HG02943 (cell line): ENCODE data around the gene TRIM71.
"Not testable (repeated sequence)": the region's sequence is repeated elsewhere in the genome, so short reads cannot be mapped to it uniquely, and the experiment has no call there.

Source experiments
- ATAC-seq: cut with Tn5 transposase; IDR thresholded peaks from one replicate; pipeline ENCODE4 v1.9.1; 2021; ENCODE audit warnings: mild to moderate bottlenecking, low read depth, moderate library complexity; ENCODE audit not compliant: unreplicated experiment

Gene TRIM71

DNA sequence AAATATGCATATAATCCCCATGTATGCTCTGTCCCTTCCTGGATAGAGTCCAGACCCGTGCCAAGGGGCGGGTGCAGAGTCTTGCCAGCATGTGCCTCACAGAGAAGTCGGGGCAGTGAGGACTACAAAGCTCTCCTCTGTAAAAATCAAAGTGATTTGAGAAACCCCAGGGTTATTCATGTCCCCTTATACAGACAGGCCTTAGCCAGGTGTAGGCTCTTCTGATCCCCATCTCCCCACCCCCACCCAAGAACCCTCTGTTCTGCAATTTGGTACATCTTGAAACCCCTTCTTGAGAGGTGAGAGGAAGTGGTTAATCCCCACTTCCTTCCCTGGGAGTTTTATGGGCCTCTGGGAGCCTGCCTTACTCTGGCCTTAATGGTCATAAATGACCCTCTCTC, 24.7 kb downstream of the TRIM71 start:
- ATAC-seq: no peak

- no peak for ATAC-seq
Measured at GRCh38 chr3:32842987-32843386, 25.2 kb downstream of the TRIM71 start.

GRCh38 chr3:32843510-32844321, 25.9 kb downstream of the TRIM71 start:
- ATAC-seq: no peak

DNA sequence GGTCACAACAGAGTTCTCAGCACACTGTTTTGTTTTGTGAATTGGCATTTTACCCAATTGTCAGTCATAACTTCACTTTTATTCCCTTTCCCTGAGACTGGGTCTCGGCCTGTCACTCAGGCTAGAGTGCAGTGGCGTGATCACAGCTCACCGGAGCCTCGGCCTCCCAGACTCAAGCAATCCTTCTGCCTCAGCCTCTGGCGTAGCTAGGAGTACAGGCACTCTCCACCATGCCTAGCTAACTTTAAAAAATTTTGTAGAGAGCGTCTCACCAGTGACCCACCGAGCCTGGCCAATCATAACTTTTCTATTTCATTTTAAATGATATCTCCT, 26.5 kb downstream of the TRIM71 start:
- ATAC-seq: no peak

DNA sequence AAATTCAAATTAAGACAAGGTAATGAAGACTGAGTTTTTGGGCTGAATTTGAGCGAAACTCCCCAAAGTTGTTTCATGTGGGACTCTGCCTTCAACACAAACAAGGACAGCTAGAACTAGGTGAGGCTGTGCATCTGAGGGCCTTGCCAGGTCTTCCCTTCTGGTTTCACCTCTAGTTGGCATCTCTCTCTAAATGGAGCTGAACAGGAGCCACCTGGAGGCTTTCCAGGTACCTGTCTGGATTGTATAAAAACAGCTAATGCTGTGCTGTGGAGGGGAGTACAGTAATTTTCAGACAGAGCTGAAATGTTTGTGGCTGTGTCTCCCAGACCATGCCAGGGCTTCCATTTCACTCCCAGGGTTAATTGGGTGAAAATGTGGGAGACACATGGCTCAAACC, 27.1 kb downstream of the TRIM71 start:
- ATAC-seq: no peak

DNA sequence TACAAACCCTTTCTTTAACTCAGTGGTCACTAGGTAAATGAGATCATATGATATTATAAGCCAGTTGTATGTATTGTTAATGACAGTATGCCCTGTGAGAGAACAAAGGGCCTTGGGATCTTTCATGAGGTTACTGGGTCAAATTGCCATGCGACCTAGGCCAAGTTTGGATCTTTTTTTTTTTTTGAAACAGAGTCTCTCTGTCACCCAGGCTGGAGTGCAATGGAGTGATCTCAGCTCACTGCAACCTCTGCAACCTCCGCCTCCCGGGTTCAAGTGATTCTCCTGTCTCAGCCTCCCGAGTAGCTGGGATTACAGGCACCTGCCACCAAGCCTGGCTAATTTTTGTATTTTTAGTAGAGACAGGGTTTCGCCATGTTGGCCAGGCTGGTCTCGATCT, 27.7 kb downstream of the TRIM71 start:
- not testable (repeated sequence) for ATAC-seq

- not testable (repeated sequence) for ATAC-seq
Measured at GRCh38 chr3:32847045-32847444, 29.2 kb downstream of the TRIM71 start.

GRCh38 chr3:32847528-32847927, 29.7 kb downstream of the TRIM71 start:
- no peak for ATAC-seq

- no peak for ATAC-seq
Measured at GRCh38 chr3:32848215-32848614, 30.4 kb downstream of the TRIM71 start.

DNA sequence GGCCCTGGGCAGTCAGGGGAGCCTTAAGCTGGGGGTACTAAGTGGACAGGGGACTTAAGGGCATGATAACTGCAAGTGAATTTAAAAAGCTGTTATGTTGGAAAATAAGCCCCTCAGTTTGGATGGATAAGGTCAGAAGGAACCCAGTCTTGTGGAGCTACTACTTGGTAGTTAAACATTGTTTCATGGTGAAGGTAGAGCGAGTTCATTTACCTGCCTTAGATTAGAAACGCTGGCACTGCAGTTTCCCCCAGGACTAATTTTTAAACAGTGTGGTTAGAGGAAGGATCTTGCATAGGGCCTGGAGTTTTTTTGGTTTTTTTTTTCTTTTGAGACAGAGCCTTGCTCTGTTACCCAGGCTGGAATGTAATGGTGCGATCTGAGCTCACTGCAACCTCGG, 31.2 kb downstream of the TRIM71 start:
- ATAC-seq: no peak

DNA sequence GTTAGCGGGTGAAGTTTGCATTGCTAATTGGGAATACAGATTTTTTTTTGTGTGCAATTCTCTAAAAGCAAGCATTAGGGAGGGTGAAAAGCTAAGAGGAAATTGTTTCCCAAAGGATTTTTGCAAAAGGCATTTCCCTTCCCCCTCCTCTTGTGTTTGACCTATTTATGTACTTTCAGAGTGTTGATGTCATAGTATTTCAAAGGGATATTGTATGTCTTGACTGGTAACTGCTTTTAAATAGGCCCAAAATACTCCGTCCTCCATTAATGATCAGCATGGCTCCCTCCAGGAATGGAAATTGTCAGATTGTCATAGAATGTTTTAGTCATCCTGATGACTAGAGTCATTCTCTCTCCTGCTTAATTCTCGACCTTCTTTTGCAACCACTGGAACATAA, 32.4 kb downstream of the TRIM71 start:
- no peak for ATAC-seq

DNA sequence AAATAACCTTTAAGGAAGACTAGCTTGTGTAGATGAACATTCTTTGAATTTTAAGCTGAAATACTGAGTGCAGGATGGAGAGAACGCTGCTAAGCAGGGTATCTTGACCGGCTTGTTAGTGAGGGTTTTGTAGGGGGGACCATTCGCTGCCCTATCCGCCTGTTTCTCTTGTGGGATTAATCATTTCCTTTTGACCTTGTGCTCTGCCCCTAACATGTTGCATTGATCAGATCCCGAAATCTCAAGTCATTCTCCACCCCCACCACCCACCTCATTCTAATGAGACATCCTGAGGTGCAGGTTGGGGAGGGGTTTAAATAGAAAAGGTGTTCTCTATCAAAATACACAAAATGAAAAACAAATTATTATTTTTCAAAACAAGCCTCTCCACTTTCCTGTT, 32.8 kb downstream of the TRIM71 start:
- ATAC-seq: no peak

GRCh38 chr3:32852146-32852545, 34.3 kb downstream of the TRIM71 start:
- ATAC-seq: no peak

GRCh38 chr3:32855350-32855953, 37.7 kb downstream of the TRIM71 start:
- no peak for ATAC-seq

- no peak for ATAC-seq
Measured at GRCh38 chr3:32856355-32856889, 38.6 kb downstream of the TRIM71 start.

DNA sequence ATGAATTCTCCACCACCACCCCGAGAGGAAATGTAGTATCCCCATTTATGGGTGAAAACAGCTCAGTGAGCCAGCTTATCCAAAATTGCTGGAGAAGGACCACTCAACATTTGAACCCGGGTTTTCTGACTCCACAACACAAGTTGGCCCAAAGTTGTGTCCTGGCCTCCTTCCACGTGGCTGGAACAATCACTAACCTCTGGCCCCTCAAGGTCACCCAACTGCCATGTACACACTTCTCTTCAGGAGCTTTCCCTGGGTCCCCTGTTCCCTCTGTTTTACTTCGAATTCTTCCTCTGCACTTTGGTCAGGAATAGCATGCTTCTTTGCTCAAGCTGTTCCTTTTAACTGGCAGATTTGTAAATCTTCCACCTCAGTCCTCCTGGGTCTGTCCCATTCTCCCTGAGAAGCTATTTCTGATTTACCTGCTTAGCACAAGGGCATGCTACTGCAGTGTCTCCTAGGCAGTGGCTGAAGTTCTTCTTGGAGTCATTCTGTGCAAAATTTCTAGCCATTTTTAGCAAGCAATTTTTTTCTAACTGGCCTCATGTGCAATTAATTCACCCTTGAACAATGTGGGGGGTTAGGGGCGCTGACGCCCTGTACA, 39.2 kb downstream of the TRIM71 start:
- no peak for ATAC-seq

DNA sequence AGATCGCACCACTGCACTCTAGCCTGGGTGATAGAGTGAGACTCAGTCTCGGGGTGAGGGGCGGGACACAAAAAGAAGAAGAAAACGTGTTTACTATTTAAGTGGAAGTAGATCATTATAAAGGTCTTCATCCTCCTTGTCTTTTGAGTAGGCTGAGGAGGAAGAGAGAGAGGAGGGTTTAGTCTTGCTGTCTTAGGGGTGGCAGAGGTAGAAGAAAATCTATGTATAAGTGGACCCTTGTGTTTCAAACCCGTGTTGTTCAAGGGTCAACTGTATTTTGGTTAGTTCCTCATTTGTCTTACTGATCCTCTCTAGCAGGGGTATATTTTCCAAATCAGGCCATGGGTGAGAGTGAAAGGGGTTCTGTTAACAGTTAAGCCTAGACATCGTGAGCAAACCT, 40.1 kb downstream of the TRIM71 start:
- ATAC-seq: no peak

GRCh38 chr3:32859604-32860237, 41.9 kb downstream of the TRIM71 start:
- no peak for ATAC-seq

- no peak for ATAC-seq
Measured at GRCh38 chr3:32860499-32860898, 42.7 kb downstream of the TRIM71 start.

GRCh38 chr3:32861681-32862080, 43.9 kb downstream of the TRIM71 start:
- no peak for ATAC-seq

GRCh38 chr3:32862247-32862935, 44.6 kb downstream of the TRIM71 start:
- ATAC-seq: no peak
